ENCODE results near the gene ATP6V0A1.

The ATP6V0A1 gene

DNA sequence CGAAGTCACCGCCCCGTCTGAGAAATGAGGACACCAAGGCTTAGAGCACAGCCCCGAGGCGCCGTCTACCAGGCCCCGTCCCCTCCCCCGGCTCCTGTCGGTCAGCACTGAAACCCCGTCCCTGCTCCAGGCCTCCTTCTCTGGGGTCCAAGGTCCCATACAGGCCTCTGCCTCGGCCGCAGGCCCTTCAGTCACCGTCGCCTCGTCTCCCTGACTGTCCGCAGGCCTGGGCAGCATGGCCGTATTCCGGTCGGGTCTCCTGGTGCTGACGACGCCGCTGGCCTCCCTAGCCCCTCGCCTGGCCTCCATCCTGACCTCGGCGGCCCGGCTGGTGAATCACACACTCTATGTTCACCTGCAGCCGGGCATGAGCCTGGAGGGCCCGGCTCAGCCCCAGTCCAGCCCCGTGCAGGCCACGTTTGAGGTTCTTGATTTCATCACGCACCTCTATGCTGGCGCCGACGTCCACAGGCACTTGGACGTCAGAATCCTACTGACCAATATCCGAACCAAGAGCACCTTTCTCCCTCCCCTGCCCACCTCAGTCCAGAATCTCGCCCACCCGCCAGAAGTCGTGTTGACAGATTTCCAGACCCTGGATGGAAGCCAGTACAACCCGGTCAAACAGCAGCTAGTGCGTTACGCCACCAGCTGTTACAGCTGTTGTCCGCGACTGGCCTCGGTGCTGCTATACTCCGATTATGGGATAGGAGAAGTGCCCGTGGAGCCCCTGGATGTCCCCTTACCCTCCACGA is 103.9 kb downstream of the ATP6V0A1 start:
- DNase-seq (ENCODE audit: low spot score) = no peak

DNA sequence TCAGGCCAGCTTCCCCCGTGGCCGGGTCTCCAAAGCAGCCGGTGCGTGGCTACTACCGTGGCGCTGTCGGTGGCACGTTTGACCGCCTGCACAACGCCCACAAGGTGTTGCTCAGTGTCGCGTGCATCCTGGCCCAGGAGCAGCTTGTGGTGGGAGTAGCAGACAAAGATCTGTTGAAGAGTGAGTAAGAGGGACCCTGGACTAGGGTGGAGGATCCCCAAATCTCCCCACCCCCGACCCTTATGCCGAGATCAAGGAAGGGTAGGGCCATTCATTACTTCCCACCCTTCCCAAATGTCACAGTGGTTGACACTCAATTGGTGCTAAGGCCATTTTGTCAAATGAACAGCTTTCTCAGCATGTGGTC is 104.4 kb downstream of the ATP6V0A1 start:
- DNase-seq (ENCODE audit: low spot score) = no peak

DNA sequence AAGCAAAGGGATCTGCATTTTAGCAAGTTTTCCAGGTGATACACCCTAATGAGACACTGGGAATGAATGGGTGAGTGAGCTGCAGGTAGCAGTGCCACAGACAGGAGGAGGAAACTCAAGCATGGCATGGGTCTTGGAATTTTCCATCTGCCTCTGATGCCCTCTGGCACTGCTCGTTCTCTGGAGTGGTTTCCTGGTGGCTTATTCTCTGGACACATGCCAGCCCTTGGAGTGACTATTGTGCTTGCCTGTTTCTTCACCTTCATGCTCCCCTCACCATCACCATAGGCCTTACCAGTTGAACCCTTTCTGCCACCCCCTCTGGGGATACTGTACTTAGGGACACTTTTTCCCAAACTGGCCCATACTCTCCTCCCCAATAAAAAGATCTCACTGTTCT is 104.9 kb downstream of the ATP6V0A1 start:
- DNase-seq (ENCODE audit: low spot score) = no peak

DNA sequence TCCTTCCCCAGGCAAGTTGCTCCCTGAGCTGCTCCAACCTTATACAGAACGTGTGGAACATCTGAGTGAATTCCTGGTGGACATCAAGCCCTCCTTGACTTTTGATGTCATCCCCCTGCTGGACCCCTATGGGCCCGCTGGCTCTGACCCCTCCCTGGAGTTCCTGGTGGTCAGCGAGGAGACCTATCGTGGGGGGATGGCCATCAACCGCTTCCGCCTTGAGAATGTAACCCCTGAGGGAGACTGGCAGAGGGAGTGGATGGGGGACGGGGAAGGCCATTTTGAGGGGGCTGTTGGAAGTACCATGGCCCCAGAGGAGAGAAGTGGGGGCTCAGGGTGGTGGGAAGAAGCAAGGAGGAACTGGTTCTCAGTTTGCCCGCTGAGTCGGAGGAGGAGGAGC is 105.3 kb downstream of the ATP6V0A1 start:
- no peak for DNase-seq (ENCODE audit: low spot score)

DNA sequence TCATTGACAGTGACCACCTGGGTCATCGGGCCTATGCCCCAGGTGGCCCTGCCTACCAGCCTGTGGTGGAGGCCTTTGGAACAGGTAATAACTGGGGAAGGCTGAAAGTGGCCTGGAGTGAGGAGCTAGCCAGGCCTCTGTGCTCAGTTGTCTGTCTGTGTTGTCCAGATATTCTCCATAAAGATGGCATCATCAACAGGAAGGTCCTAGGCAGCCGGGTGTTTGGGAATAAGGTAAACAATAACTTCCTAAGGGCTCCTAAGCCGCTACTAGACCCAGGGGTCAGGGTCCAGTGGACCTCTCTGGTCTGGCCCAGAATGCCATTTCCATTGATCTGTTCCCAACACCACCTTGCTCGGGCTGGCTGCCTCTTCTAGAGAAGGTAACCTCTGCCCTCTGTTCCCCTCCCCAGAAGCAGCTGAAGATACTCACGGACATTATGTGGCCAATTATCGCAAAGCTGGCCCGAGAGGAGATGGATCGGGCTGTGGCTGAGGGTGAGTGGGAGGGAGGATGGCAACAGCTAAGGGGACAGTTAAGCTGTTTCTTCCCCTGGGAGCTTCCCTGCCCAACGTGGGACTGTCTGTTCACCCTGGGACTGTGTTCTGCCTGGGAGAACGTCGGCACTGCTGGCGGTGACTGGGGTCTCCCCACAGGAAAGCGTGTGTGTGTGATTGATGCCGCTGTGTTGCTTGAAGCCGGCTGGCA is 106.3 kb downstream of the ATP6V0A1 start:
- DNase-seq (ENCODE audit: low spot score) = no peak

DNA sequence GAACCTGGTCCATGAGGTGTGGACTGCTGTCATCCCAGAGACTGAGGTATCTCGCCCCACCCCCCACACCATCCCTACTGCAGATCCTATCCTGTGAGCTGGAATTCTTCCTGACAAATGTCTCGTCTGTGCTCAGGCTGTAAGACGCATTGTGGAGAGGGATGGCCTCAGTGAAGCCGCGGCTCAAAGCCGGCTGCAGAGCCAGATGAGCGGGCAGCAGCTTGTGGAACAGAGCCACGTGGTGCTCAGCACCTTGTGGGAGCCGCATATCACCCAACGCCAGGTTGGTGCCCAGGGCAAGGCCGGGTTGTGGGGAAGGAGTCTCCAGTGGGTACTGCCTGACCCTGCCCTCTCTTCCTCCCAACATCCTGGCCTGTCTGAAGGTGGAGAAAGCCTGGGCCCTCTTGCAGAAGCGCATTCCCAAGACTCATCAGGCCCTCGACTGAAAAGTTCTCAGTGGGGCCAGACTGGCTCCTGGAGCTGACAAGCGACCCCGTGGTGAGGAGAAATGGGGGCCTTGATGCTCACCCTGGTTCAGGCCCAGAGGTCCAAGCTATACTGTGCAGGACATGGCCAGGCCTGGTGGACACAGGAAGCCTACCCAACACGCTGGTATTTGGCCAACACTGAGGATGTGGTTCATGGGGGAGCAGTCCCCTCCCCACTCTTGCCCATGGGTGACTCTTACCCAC is 107.0 kb downstream of the ATP6V0A1 start:
- no peak for DNase-seq (ENCODE audit: low spot score)

DNA sequence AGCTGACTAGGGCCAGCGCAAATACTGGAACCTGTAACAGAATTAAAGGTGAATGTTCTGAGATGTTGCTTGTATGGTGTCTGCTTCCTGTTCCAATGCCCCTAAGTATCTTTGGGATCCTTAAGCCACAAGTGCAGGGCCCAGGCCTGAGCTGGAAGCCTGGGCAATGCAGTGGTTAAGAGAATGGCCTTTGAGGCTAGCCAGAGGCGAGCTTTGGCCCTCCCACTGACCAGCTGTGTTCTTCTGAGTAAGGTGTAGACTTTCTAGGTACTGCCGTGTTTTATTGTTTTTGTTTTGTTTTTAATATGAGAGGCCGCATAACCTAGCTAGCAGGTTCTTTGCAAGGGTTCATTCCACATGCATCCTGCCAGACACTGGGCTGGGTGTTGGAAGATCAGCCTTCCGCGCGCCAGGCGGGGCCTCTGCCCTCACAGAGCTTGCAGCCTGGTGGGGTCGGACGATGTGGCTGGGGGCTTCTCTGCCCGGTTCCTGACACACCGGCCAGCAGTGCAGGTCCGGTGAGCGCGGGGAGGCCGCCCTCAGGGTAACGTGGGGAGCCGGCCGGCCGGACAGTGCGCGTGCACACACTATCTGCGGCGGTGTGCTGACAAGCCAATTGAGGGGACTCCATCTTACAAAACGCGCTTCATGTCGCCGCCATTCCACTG is 107.7 kb downstream of the ATP6V0A1 start:
- no peak for DNase-seq (ENCODE audit: low spot score)

DNA sequence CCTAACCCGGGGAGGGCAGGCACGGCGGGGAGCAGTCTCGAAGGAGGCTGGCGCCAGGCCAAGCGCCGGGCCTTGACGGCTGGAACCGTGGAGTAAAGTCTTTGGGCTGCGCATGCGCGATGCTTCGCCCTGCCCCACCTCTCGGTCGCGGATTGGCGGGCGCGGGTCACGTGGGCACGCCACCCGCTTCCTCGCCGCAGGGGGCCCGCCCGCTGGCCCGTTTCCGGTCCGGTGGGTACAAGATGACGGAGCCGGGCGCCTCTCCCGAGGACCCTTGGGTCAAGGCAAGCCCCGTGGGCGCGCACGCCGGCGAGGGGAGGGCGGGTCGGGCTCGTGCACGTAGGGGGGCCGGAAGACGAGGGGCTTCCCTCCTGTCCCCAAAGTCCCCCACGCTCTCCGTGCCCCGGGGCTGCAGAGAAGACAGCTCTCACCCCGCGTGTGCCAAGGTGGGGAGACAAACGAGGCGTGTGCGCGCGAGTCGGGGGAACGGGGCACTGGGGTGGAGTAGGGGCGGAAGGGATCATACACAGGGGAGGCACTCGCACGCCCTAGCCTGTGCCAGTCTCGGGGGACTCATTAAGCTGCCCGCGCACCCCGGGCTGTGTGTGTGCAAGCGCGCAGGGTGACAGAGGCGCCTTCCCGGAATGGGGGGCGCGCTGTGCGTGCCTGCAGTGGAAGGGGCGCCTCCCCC is 108.3 kb downstream of the ATP6V0A1 start, which contains the start of gene MLX:
TSS of gene MLX (plus strand) at position 218 of the 691 bp plus-strand sequence. CDS start at position 243, 25 bp downstream.
- peak; percentile 95 for DNase-seq (ENCODE audit: low spot score)

DNA sequence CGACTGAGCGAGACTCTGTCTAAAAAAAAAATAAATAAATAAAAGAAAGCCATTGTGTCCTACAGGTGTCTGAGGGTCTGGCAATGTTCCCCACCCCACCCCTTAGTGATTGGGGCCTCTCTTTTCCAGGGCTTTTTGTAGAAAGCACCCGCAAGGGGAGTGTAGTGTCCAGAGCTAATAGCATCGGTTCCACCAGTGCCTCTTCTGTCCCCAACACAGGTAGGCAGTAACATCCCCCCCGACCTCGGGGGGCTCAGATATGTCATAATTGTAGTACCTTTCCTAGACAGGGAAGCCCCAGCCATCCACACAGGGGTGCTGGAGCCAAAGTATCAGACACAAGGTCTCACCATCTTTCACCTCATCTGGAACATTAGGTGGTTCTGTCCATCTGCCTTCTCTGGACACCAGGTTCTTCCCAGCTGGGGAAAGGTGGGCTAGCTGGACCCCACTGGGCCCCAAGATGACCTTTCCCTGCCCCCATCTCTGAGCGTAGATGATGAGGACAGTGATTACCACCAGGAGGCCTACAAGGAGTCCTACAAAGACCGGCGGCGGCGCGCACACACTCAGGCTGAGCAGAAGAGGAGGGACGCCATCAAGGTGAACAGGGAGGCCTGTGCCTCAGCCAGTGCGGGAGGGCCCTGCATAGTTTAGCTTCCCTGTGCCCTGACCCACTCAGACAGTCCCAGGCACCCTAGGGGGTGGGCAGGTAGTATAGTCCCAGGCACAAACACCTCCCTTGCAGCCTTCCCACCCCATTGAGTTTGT is 109.8 kb downstream of the ATP6V0A1 start:
- DNase-seq (ENCODE audit: low spot score) = no peak

DNA sequence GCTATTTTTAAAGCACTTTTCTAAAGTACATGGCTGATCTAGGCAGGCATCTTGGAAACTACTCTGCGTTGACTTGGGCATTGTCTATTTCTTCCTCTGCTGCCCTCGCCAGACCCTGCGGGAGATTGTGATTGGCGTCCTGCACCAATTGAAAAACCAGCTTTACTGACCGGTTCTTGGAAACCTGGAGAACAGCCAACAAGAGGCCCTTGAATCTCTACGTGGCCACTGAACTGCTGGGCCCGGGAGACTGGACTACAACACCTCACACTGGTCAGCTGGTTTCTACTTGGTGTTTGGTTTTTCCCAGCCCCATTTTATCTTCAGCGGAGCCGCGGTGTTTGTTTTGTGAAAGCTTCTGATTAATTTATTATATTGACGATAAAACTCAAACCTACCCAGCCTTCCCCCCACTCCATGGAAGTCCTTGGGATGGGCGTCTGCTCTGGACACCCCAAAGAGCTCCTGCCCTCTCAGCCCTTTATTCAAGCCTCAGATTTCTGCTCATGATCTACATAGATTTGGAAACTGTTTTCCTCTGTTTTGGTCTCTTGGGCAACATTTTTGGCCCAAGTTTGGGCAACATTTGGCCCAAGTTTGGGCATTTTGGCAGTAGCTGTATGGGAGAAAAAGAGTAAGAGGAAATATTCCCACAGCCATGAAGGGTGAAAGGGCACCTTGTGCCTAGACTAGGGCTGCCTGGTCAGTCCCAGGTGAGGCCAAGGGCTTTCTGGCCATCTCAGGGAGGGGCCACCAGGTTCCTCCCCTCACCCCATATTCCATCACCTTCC is 113.0 kb downstream of the ATP6V0A1 start:
- no peak for DNase-seq (ENCODE audit: low spot score)

Data from activated CD4-positive, alpha-beta T cell treated with anti-CD3 and anti-CD28 coated beads, Interleukin-2, Interleukin-4, amounts not matched to agents 100 ng/mL and 50 ng/mL, durations not matched to agents 16 hours and 8 hours (primary cell).